ENCODE measurements around the gene PPP2R5B. TPM values are rescaled to one million over a fixed set of nuclear protein-coding genes. Genes with fewer than 3 reads are reported as not detected.

PPP2R5B gene
- total and polyA plus RNA-seq, 2 donors (not counting 1 experiment from before 2014, with no cell fraction given): 12.1 to 12.4 TPM

DNA sequence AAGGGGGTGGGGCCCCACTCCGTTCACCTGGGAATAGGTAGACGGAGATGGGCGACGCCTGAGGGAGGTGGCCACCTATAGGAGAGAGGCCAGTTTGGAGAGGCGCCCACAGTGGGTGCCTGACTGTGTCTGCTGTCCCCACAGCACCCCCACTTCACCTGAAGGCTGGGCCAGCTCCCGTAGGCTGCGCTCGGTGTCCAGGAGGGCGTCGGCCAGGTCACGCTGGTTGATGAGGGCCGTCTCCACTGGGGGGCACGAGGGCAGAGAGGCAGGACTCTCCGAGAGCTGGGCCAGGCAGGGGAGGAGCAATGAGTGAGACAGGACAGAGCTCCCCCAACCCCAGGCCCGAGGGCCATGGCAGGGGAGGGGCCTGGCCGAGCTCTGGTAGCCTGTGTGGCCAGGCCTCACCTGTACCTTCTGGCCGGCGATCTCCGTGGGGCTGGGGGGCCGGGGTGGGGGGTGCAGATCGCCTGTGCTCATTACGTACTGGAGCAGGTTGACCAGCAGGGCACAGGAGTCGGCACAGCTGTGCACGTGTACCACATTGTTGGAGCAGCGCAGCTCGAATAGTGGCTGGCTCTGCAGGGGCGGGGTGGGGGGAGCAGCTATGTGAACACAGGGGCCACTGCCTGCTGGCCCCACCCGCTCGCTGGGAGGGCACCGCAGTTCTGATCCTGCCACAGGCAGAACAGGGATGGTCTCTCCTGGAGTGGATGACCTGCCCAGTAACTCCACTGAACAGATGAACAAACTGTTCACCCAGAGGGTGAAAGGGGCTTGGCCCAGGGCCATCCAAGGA, 22.2 kb upstream of the PPP2R5B start:
- TF ChIP-seq CTCF (conservative IDR thresholded peaks at IDR 0.05 in 1 of 2, IDR thresholded peaks at IDR 0.05 in 1 of 2; ENCODE audit: low read depth in 1 of 2, low read length in 2 of 2) (no peak), EZH2 (IDR thresholded peaks at IDR 0.05; ENCODE audit: low read length, missing control alignments) (no peak)
- no peak overlapping the region for H2AFZ ChIP-seq (ENCODE audit: low read length)
- no peak overlapping the region for H3K9ac ChIP-seq (ENCODE audit: insufficient read depth, low read length)
- no peaks in the 10 kb centered on the region for H3K27me3 ChIP-seq (ENCODE audit: control insufficient read depth, insufficient read depth, low read length)
- no peaks in the 10 kb centered on the region for H3K79me2 ChIP-seq (ENCODE audit: control insufficient read depth, insufficient read depth, low read length)
- no peak overlapping the region for H3K27ac ChIP-seq (ENCODE audit: insufficient read depth, low read length)
- H3K9me3 ChIP-seq (ENCODE audit: control insufficient read depth, insufficient read depth, low read depth, low read length): no peaks in the 10 kb centered on the region
- no peak overlapping the region for H3K4me3 ChIP-seq (replicated peaks in 1 of 4; ENCODE audit: control extremely low read depth in 1 of 4, insufficient read depth in 1 of 4, low read depth in 3 of 4, low read length in 4 of 4)
- DNase-seq (ENCODE audit: low read depth in 2 of 2): no peak
- no peaks in the 10 kb centered on the region for H3K4me1 ChIP-seq (ENCODE audit: control insufficient read depth, extremely low read depth, insufficient read depth, low read length)
- no peaks in the 10 kb centered on the region for H4K20me1 ChIP-seq (ENCODE audit: control insufficient read depth, extremely low read depth, insufficient read depth, low read length)
- no peak overlapping the region for H3K4me2 ChIP-seq (ENCODE audit: extremely low read depth, insufficient read depth, low read length)
- peaks cover 21% of the 10 kb centered on the region for H3K36me3 ChIP-seq (ENCODE audit: control insufficient read depth, insufficient read depth, low read length)

DNA sequence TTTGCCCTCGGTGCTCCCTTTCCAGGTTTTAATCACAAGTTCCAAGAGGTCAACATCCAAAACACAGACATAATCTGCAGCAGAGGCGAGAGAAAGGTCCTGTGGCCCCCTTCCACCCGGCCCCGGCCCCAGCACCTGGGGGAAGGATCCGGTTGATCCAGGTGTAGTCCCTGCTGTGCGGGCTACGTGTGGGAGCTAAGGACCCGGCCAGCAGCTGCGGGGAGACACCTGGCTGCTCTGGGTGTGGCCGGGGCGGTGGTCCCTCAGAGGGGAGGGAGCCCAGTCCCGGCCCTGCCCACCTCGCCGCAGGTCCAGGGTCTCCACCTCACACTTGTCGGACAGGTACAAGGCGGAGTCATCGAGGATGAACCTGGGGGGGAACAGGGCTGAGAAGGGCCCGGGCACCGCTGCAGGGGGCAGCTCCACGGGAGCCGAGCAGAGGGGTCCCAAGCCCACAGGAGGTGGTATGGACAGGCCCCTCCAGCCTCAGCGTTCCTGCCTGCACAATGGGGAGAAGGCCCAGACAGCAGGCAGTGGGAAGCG, 21.1 kb upstream of the PPP2R5B start:
- Histone ChIP-seq H3K36me3 (ENCODE audit: control insufficient read depth, insufficient read depth, low read length) (peaks cover 18% of the 10 kb centered on the region), H3K27ac (ENCODE audit: insufficient read depth, low read length) (no peak overlapping the region), H3K9ac (ENCODE audit: insufficient read depth, low read length) (no peak overlapping the region), H3K27me3 (ENCODE audit: control insufficient read depth, insufficient read depth, low read length) (no peaks in the 10 kb centered on the region), H2AFZ (ENCODE audit: low read length) (no peak overlapping the region), H3K79me2 (ENCODE audit: control insufficient read depth, insufficient read depth, low read length) (no peaks in the 10 kb centered on the region), H3K4me2 (ENCODE audit: extremely low read depth, insufficient read depth, low read length) (no peak overlapping the region), H3K4me3 (replicated peaks in 1 of 4; ENCODE audit: control extremely low read depth in 1 of 4, insufficient read depth in 1 of 4, low read depth in 3 of 4, low read length in 4 of 4) (no peak overlapping the region), H4K20me1 (ENCODE audit: control insufficient read depth, extremely low read depth, insufficient read depth, low read length) (no peaks in the 10 kb centered on the region), H3K4me1 (ENCODE audit: control insufficient read depth, extremely low read depth, insufficient read depth, low read length) (no peaks in the 10 kb centered on the region), H3K9me3 (ENCODE audit: control insufficient read depth, insufficient read depth, low read depth, low read length) (no peaks in the 10 kb centered on the region)
- DNase-seq (ENCODE audit: low read depth in 2 of 2): no peak
- no peak for TF ChIP-seq CTCF (conservative IDR thresholded peaks at IDR 0.05 in 1 of 2, IDR thresholded peaks at IDR 0.05 in 1 of 2; ENCODE audit: low read depth in 1 of 2, low read length in 2 of 2)
- TF ChIP-seq EZH2 (IDR thresholded peaks at IDR 0.05; ENCODE audit: low read length, missing control alignments): no peak

- Histone ChIP-seq H4K20me1 (ENCODE audit: control insufficient read depth, extremely low read depth, insufficient read depth, low read length) (no peaks in the 10 kb centered on the region), H3K27ac (ENCODE audit: insufficient read depth, low read length) (no peak overlapping the region), H2AFZ (ENCODE audit: low read length) (no peak overlapping the region), H3K4me2 (ENCODE audit: extremely low read depth, insufficient read depth, low read length) (no peak overlapping the region), H3K4me3 (replicated peaks in 1 of 4; ENCODE audit: control extremely low read depth in 1 of 4, insufficient read depth in 1 of 4, low read depth in 3 of 4, low read length in 4 of 4) (no peak overlapping the region), H3K9ac (ENCODE audit: insufficient read depth, low read length) (no peak overlapping the region), H3K79me2 (ENCODE audit: control insufficient read depth, insufficient read depth, low read length) (no peaks in the 10 kb centered on the region), H3K9me3 (ENCODE audit: control insufficient read depth, insufficient read depth, low read depth, low read length) (no peaks in the 10 kb centered on the region), H3K36me3 (ENCODE audit: control insufficient read depth, insufficient read depth, low read length) (peaks cover 17% of the 10 kb centered on the region), H3K4me1 (ENCODE audit: control insufficient read depth, extremely low read depth, insufficient read depth, low read length) (no peaks in the 10 kb centered on the region), H3K27me3 (ENCODE audit: control insufficient read depth, insufficient read depth, low read length) (no peaks in the 10 kb centered on the region)
- no peak for DNase-seq (ENCODE audit: low read depth in 2 of 2)
- TF ChIP-seq CTCF (conservative IDR thresholded peaks at IDR 0.05 in 1 of 2, IDR thresholded peaks at IDR 0.05 in 1 of 2; ENCODE audit: low read depth in 1 of 2, low read length in 2 of 2) (no peak), EZH2 (IDR thresholded peaks at IDR 0.05; ENCODE audit: low read length, missing control alignments) (no peak)
Measured at GRCh38 chr11:64905516-64906313, 18.8 kb upstream of the PPP2R5B start.

All from fibroblast of lung (primary cell).